SK-N-SH treated with all-trans-retinoic acid at 6 μM for 48 hours (cell line): Measurements from ENCODE around the gene MMP24.

Experiments used
- ATAC-seq: fragments of 200-7000 bp; cut with Tn5 transposase; 3 replicates; pipeline ENCODE4 v1.9.1; 2020; ENCODE audit warnings: mild to moderate bottlenecking, moderate library complexity
- ARNTL ChIP-seq: fragments of 450-650 bp; formaldehyde crosslinking; IDR thresholded peaks from 2 replicates; pipeline ENCODE4 v1.5.0; 2020; ENCODE audit warnings: low read depth, mild to moderate bottlenecking, moderate library complexity, borderline replicate concordance
- BACH2 ChIP-seq: fragments of 250-450 bp; sonication (Bioruptor Pico); IDR thresholded peaks from 2 replicates; pipeline ENCODE4 v1.9.0; 2021; ENCODE audit warnings: mild to moderate bottlenecking, borderline replicate concordance
- CREB5 ChIP-seq: fragments of 250-450 bp; sonication (Bioruptor Pico); IDR thresholded peaks from 2 replicates; pipeline ENCODE4 v1.5.1; 2020; ENCODE audit warnings: low read depth, mild to moderate bottlenecking, moderate library complexity
- CSDC2 ChIP-seq: fragments of 250-450 bp; sonication (Bioruptor Pico); IDR thresholded peaks from 2 replicates; pipeline ENCODE4 v1.5.0; 2020; ENCODE audit warnings: mild to moderate bottlenecking, moderate library complexity
- GLIS3 ChIP-seq: fragments of 250-450 bp; sonication (Bioruptor Pico); IDR thresholded peaks from 2 replicates; pipeline ENCODE4 v1.5.0; 2020; ENCODE audit warnings: mild to moderate bottlenecking, moderate library complexity
- ISL1 ChIP-seq: fragments of 250-450 bp; sonication (Bioruptor Pico); IDR thresholded peaks from 2 replicates; pipeline ENCODE4 v2.1.2; 2022; ENCODE audit warnings: mild to moderate bottlenecking, moderate library complexity
- OSR1 ChIP-seq: fragments of 250-450 bp; sonication (Bioruptor Pico); IDR thresholded peaks from 2 replicates; pipeline ENCODE4 v1.8.0; 2022; ENCODE audit warnings: moderate library complexity, mild to moderate bottlenecking, inconsistent platforms
- PATZ1 ChIP-seq: fragments of 250-450 bp; sonication (Bioruptor Pico); IDR thresholded peaks from 2 replicates; pipeline ENCODE4 v1.8.0; 2020; ENCODE audit warnings: mild to moderate bottlenecking, moderate library complexity, borderline replicate concordance
- PPARA ChIP-seq: fragments of 250-450 bp; sonication (Bioruptor Pico); IDR thresholded peaks from 2 replicates; pipeline ENCODE4 v1.5.0; 2020; ENCODE audit warnings: mild to moderate bottlenecking, borderline replicate concordance
- RARB ChIP-seq: fragments of 250-450 bp; sonication (Bioruptor Pico); IDR thresholded peaks from 2 replicates; pipeline ENCODE4 v1.8.0; 2021; ENCODE audit warnings: mild to moderate bottlenecking, moderate library complexity
- SNAI2 ChIP-seq: fragments of 250-450 bp; sonication (Bioruptor Pico); IDR thresholded peaks from 2 replicates; pipeline ENCODE4 v1.5.0; 2020; ENCODE audit warnings: mild to moderate bottlenecking, moderate library complexity
- TCF4 ChIP-seq: fragments of 250-450 bp; sonication (Bioruptor Pico); IDR thresholded peaks from 2 replicates; pipeline ENCODE4 v1.8.0; 2021; ENCODE audit warnings: mild to moderate bottlenecking, moderate library complexity, borderline replicate concordance
- TOX ChIP-seq: fragments of 250-450 bp; sonication (Bioruptor Pico); IDR thresholded peaks from 2 replicates; pipeline ENCODE4 v1.8.0; 2021; ENCODE audit warnings: mild to moderate bottlenecking, moderate library complexity, borderline replicate concordance
- ZC3H10 ChIP-seq: fragments of 250-450 bp; sonication (Bioruptor Pico); IDR thresholded peaks from 2 replicates; pipeline ENCODE4 v1.5.1; 2021; ENCODE audit warnings: mild to moderate bottlenecking, moderate library complexity
- ZFP3 ChIP-seq: fragments of 250-450 bp; sonication (Bioruptor Pico); IDR thresholded peaks from 2 replicates; pipeline ENCODE4 v1.5.0; 2020; ENCODE audit warnings: mild to moderate bottlenecking, moderate library complexity
- ZFP30 ChIP-seq: fragments of 450-650 bp; formaldehyde crosslinking; IDR thresholded peaks from 2 replicates; pipeline ENCODE4 v1.5.0; 2022; ENCODE audit warnings: mild to moderate bottlenecking, moderate library complexity
- ZNF565 ChIP-seq: fragments of 450-650 bp; formaldehyde crosslinking; conservative IDR thresholded peaks from 2 replicates; pipeline ENCODE4 v1.5.0; 2020; ENCODE audit warnings: low read depth, mild to moderate bottlenecking, moderate library complexity
- ZNF70 ChIP-seq: fragments of 450-650 bp; formaldehyde crosslinking; IDR thresholded peaks from 2 replicates; pipeline ENCODE4 v1.5.0; 2020; ENCODE audit warnings: mild to moderate bottlenecking, moderate library complexity
- ZNF8 ChIP-seq: fragments of 450-650 bp; formaldehyde crosslinking; IDR thresholded peaks from 2 replicates; pipeline ENCODE4 v1.5.0; 2020; ENCODE audit warnings: mild to moderate bottlenecking, moderate library complexity
- TF ChIP-seq, protein P1 (sequence below): fragments of 250-450 bp; sonication (Bioruptor Pico); IDR thresholded peaks from 2 replicates; pipeline ENCODE4 v1.5.0; 2020; ENCODE audit warnings: mild to moderate bottlenecking, moderate library complexity
- TF ChIP-seq, protein P2 (sequence below): fragments of 250-450 bp; sonication (Bioruptor Pico); IDR thresholded peaks from 2 replicates; pipeline ENCODE4 v1.8.0; 2021; ENCODE audit warnings: low read depth, mild to moderate bottlenecking, moderate library complexity, borderline replicate concordance
- TF ChIP-seq, protein P3 (sequence below): fragments of 250-450 bp; sonication (Bioruptor Pico); IDR thresholded peaks from 2 replicates; pipeline ENCODE4 v1.5.1; 2021; ENCODE audit warnings: mild to moderate bottlenecking, moderate library complexity

The MMP24 gene

DNA sequence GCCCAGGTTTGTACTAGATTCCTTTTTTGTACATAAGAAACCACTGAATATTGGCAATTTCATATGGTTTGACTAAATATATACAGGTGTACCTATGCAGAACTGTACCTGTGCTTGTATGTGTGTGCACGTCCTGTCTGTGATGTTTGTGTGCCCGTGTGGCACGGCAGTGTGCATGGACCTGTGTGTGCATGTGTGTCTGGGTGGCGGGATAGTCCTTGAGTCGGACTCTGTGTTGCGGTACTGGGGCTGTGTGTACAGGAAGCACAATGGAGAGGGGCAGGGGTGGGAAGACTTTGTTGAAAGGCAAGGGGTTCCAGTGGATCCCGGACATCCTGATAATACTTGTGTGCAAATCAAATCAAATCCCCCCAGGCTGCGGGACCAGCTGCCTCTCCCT, 69.2 kb downstream of the MMP24 start:
- no peak for ATAC-seq
- TF ChIP-seq PPARA (CRISPR knock-in tag) (no peak), BACH2 (CRISPR knock-in tag) (no peak), CREB5 (CRISPR knock-in tag) (no peak), SNAI2 (CRISPR knock-in tag) (no peak)

GRCh38 chr20:35296101-35296554, 69.6 kb downstream of the MMP24 start:
- TF ChIP-seq PATZ1 (no peak), ZNF8 (no peak), TCF4 (CRISPR knock-in tag) (peak; percentile 10; the same call in 1 of the 2 replicates), CSDC2 (CRISPR knock-in tag) (no peak)
- TF ChIP-seq, protein P1, sequence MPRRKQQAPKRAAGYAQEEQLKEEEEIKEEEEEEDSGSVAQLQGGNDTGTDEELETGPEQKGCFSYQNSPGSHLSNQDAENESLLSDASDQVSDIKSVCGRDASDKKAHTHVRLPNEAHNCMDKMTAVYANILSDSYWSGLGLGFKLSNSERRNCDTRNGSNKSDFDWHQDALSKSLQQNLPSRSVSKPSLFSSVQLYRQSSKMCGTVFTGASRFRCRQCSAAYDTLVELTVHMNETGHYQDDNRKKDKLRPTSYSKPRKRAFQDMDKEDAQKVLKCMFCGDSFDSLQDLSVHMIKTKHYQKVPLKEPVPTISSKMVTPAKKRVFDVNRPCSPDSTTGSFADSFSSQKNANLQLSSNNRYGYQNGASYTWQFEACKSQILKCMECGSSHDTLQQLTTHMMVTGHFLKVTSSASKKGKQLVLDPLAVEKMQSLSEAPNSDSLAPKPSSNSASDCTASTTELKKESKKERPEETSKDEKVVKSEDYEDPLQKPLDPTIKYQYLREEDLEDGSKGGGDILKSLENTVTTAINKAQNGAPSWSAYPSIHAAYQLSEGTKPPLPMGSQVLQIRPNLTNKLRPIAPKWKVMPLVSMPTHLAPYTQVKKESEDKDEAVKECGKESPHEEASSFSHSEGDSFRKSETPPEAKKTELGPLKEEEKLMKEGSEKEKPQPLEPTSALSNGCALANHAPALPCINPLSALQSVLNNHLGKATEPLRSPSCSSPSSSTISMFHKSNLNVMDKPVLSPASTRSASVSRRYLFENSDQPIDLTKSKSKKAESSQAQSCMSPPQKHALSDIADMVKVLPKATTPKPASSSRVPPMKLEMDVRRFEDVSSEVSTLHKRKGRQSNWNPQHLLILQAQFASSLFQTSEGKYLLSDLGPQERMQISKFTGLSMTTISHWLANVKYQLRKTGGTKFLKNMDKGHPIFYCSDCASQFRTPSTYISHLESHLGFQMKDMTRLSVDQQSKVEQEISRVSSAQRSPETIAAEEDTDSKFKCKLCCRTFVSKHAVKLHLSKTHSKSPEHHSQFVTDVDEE, result no peak
- TF ChIP-seq, all 23 proteins: peak for 1
- no peak for ATAC-seq

DNA sequence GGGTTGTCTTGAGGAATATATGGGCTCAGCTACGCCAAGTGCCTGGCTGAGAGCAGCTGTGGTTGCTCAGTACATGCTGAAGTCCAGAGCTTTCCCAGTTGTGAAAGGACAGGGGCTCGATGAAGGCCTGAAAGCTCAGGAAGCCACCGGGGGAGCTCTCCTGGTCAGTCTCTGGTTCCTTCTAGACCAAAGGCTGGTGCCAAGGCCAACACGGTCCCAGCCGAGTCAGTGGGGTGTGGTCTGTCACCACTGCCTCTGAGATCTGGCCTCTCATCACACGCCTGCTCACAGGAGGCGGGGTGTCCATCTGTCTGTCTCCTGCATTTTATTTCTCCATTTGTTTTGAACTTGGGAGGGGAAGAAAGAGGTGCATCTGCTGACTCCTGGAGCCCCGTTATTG, 70.7 kb downstream of the MMP24 start:
- peak; percentile 57 for ATAC-seq
- no peak for TF ChIP-seq SNAI2 (CRISPR knock-in tag)
- TF ChIP-seq RARB, result no peak
- TF ChIP-seq OSR1 (CRISPR knock-in tag), result no peak
- TF ChIP-seq TOX (CRISPR knock-in tag), result no peak
- TF ChIP-seq ARNTL, result no peak
- TF ChIP-seq CSDC2 (CRISPR knock-in tag), result no peak
- TF ChIP-seq ZNF70 (CRISPR knock-in tag), result no peak
- no peak for TF ChIP-seq ISL1
- TF ChIP-seq GLIS3 (CRISPR knock-in tag), result no peak

GRCh38 chr20:35297740-35298139, 71.2 kb downstream of the MMP24 start:
- no peak for ATAC-seq
- TF ChIP-seq ZC3H10 (CRISPR knock-in tag) (no peak), BACH2 (CRISPR knock-in tag) (no peak), ZFP3 (no peak), SNAI2 (CRISPR knock-in tag) (no peak), ARNTL (no peak), RARB (no peak), PPARA (CRISPR knock-in tag) (no peak), TOX (CRISPR knock-in tag) (no peak), CSDC2 (CRISPR knock-in tag) (no peak), ZNF565 (CRISPR knock-in tag) (no peak), ZFP30 (no peak), GLIS3 (CRISPR knock-in tag) (no peak), TCF4 (CRISPR knock-in tag) (no peak), PATZ1 (no peak)
- TF ChIP-seq, protein P2, sequence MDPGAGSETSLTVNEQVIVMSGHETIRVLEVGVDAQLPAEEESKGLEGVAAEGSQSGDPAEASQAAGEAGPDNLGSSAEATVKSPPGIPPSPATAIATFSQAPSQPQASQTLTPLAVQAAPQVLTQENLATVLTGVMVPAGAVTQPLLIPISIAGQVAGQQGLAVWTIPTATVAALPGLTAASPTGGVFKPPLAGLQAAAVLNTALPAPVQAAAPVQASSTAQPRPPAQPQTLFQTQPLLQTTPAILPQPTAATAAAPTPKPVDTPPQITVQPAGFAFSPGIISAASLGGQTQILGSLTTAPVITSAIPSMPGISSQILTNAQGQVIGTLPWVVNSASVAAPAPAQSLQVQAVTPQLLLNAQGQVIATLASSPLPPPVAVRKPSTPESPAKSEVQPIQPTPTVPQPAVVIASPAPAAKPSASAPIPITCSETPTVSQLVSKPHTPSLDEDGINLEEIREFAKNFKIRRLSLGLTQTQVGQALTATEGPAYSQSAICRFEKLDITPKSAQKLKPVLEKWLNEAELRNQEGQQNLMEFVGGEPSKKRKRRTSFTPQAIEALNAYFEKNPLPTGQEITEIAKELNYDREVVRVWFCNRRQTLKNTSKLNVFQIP (CRISPR knock-in tag), result no peak
- TF ChIP-seq, protein P3, sequence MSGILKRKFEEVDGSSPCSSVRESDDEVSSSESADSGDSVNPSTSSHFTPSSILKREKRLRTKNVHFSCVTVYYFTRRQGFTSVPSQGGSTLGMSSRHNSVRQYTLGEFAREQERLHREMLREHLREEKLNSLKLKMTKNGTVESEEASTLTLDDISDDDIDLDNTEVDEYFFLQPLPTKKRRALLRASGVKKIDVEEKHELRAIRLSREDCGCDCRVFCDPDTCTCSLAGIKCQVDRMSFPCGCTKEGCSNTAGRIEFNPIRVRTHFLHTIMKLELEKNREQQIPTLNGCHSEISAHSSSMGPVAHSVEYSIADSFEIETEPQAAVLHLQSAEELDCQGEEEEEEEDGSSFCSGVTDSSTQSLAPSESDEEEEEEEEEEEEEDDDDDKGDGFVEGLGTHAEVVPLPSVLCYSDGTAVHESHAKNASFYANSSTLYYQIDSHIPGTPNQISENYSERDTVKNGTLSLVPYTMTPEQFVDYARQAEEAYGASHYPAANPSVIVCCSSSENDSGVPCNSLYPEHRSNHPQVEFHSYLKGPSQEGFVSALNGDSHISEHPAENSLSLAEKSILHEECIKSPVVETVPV (CRISPR knock-in tag), result no peak
- TF ChIP-seq, protein P1, result no peak
